Osteocyte (in vitro differentiated cells): ENCODE measurements around the gene GABARAP. TPM values are rescaled to one million over a fixed set of nuclear protein-coding genes. Genes with fewer than 3 reads are reported as not detected.

Experiments used
- DNase-seq: peaks from one replicate; pipeline ENCODE4 v3.0.0; 2021; ENCODE audit warnings: mixed read lengths; ENCODE audit not compliant: unreplicated experiment; ENCODE audit errors: extremely low spot score
- H3K27ac Mint-ChIP-seq: one replicate; pipeline ENCODE4 v1.8.0; 2021; ENCODE audit warnings: mild to moderate bottlenecking, mixed read lengths; ENCODE audit not compliant: unreplicated experiment
- H3K27me3 Mint-ChIP-seq: one replicate; pipeline ENCODE4 v1.8.0; 2021; ENCODE audit warnings: mixed read lengths; ENCODE audit not compliant: unreplicated experiment
- H3K36me3 Mint-ChIP-seq: one replicate; pipeline ENCODE4 v1.8.0; 2021; ENCODE audit warnings: mixed read lengths; ENCODE audit not compliant: unreplicated experiment
- H3K4me1 Mint-ChIP-seq: one replicate; pipeline ENCODE4 v1.8.0; 2021; ENCODE audit warnings: mixed read lengths; ENCODE audit not compliant: unreplicated experiment
- H3K4me3 Mint-ChIP-seq: one replicate; pipeline ENCODE4 v1.8.0; 2021; ENCODE audit warnings: mild to moderate bottlenecking, moderate library complexity, mixed read lengths; ENCODE audit not compliant: unreplicated experiment
- H3K9me3 Mint-ChIP-seq: one replicate; pipeline ENCODE4 v1.8.0; 2021; ENCODE audit warnings: mixed read lengths; ENCODE audit not compliant: unreplicated experiment
- CTCF ChIP-seq: fragments of 200-600 bp; sonication (generic); IDR thresholded peaks from 2 replicates; pipeline ENCODE4 v1.5.0; 2021; ENCODE audit warnings: antibody characterized with exemption, mild to moderate bottlenecking, moderate library complexity
- total RNA-seq: library from RNA; stranded (reverse); gene quantifications from 2 replicates; pipeline ENCODE4 v1.2.1, GENCODE V29; 2021

GABARAP gene
- total RNA-seq, 1 donor from 2014 or later: 642 TPM

GRCh38 chr17:7235693-7236665 is 6.3 kb downstream of the GABARAP start:
- no peak for TF ChIP-seq CTCF
- H3K9me3 Mint-ChIP-seq: no peaks in the 10 kb centered on the region
- peaks cover 27% of the 10 kb centered on the region for H3K36me3 Mint-ChIP-seq
- H3K4me1 Mint-ChIP-seq: peaks cover 61% of the 10 kb centered on the region
- no peak for DNase-seq
- H3K4me3 Mint-ChIP-seq: peak overlapping the region; percentile 50
- no peaks in the 10 kb centered on the region for H3K27me3 Mint-ChIP-seq
- peak overlapping the region; percentile 97 for H3K27ac Mint-ChIP-seq

- Mint-ChIP-seq H3K27me3 (no peaks in the 10 kb centered on the region), H3K36me3 (peaks cover 31% of the 10 kb centered on the region), H3K4me3 (peak within 1 kb of the TSS; percentile 95), H3K27ac (peak within 1 kb of the TSS; percentile 97), H3K9me3 (no peaks in the 10 kb centered on the region), H3K4me1 (peaks cover 50% of the 10 kb centered on the region)
- TF ChIP-seq CTCF: no peak
- peak; percentile 98 for DNase-seq
Measured at GRCh38 chr17:7234083-7234951, 7.9 kb downstream of the GABARAP start, which contains the start of gene DVL2. TSS of gene DVL2 (minus strand) at chr17:7234517. CDS start at chr17:7234262, 255 bp downstream.

- Mint-ChIP-seq H3K4me3 (peak overlapping the region; percentile 95), H3K27ac (peak overlapping the region; percentile 97), H3K27me3 (no peaks in the 10 kb centered on the region), H3K36me3 (peaks cover 36% of the 10 kb centered on the region), H3K4me1 (peaks cover 50% of the 10 kb centered on the region), H3K9me3 (no peaks in the 10 kb centered on the region)
- no peak for TF ChIP-seq CTCF
- no peak for DNase-seq
Measured at GRCh38 chr17:7233701-7234082, 8.6 kb downstream of the GABARAP start.

GRCh38 chr17:7232114-7232513 is 10.1 kb downstream of the GABARAP start:
- H3K9me3 Mint-ChIP-seq: no peaks in the 10 kb centered on the region
- peaks cover 41% of the 10 kb centered on the region for H3K36me3 Mint-ChIP-seq
- no peak for DNase-seq
- H3K27me3 Mint-ChIP-seq: no peaks in the 10 kb centered on the region
- no peak for TF ChIP-seq CTCF
- no peak overlapping the region for H3K27ac Mint-ChIP-seq
- H3K4me1 Mint-ChIP-seq: peaks cover 45% of the 10 kb centered on the region
- peak overlapping the region; percentile 95 for H3K4me3 Mint-ChIP-seq
